Astrocyte (in vitro differentiated cells and primary cell): ENCODE results near the gene RUNX3. TPM values are rescaled to one million over a fixed set of nuclear protein-coding genes. Genes with fewer than 3 reads are reported as not detected.

ENCODE experiments used
- DNase-seq: peaks from one replicate; pipeline ENCODE4 v3.0.0-alpha.2; 2010; ENCODE audit warnings: low read depth
- FAIRE-seq: peaks from 2 replicates; lab custom pipeline; 2011; peaks lifted over from hg19 to GRCh38; lab: Jason Lieb, UNC
- H2AFZ ChIP-seq: 2 replicates; pipeline ENCODE4 v1.6.0; 2012; ENCODE audit warnings: low read depth, low read length, inconsistent platforms
- H3K27ac ChIP-seq: 2 replicates; pipeline ENCODE4 v1.5.1; 2011; ENCODE audit warnings: low read depth, low read length, inconsistent platforms
- H3K27me3 ChIP-seq: 2 replicates; pipeline ENCODE4 v1.6.0; 2011; ENCODE audit warnings: low read length, inconsistent platforms; ENCODE audit not compliant: insufficient read depth
- H3K36me3 ChIP-seq: 2 replicates; pipeline ENCODE4 v1.5.1; 2011; ENCODE audit warnings: low read length, inconsistent platforms; ENCODE audit not compliant: insufficient read depth
- H3K4me1 ChIP-seq: 2 replicates; pipeline ENCODE4 v1.5.1; 2011; ENCODE audit warnings: low read length, inconsistent platforms; ENCODE audit not compliant: insufficient read depth
- H3K4me2 ChIP-seq: 2 replicates; pipeline ENCODE4 v1.6.0; 2012; ENCODE audit warnings: low read length, inconsistent platforms
- H3K4me3 ChIP-seq: 2 replicates; pipeline ENCODE4 v1.5.1; 2011; ENCODE audit warnings: low read depth, mild to moderate bottlenecking, low read length, inconsistent platforms; ENCODE audit not compliant: insufficient read depth
- H3K79me2 ChIP-seq: 2 replicates; pipeline ENCODE4 v1.6.0; 2012; ENCODE audit warnings: mild to moderate bottlenecking, low read length, inconsistent platforms; ENCODE audit not compliant: insufficient read depth
- H3K9ac ChIP-seq: 2 replicates; pipeline ENCODE4 v1.6.0; 2012; ENCODE audit warnings: mild to moderate bottlenecking, low read length, inconsistent platforms
- H3K9me3 ChIP-seq: 2 replicates; pipeline ENCODE4 v1.5.1; 2012; ENCODE audit warnings: low read depth, mild to moderate bottlenecking, low read length, inconsistent platforms; ENCODE audit not compliant: insufficient read depth
- H4K20me1 ChIP-seq: 2 replicates; pipeline ENCODE4 v1.6.0; 2012; ENCODE audit warnings: low read length, inconsistent platforms; ENCODE audit not compliant: insufficient read depth
- H3K27ac Mint-ChIP-seq: one replicate; pipeline ENCODE4 v1.8.0; 2021; ENCODE audit warnings: mild to moderate bottlenecking, mixed read lengths; ENCODE audit not compliant: unreplicated experiment
- H3K27me3 Mint-ChIP-seq: one replicate; pipeline ENCODE4 v1.8.0; 2021; ENCODE audit warnings: low read depth, mixed read lengths; ENCODE audit not compliant: unreplicated experiment
- H3K36me3 Mint-ChIP-seq: one replicate; pipeline ENCODE4 v1.8.0; 2021; ENCODE audit warnings: low read depth, mixed read lengths; ENCODE audit not compliant: unreplicated experiment
- H3K4me1 Mint-ChIP-seq: one replicate; pipeline ENCODE4 v1.8.0; 2021; ENCODE audit warnings: low read depth, mixed read lengths; ENCODE audit not compliant: unreplicated experiment
- H3K4me3 Mint-ChIP-seq: one replicate; pipeline ENCODE4 v1.8.0; 2021; ENCODE audit warnings: mild to moderate bottlenecking, moderate library complexity, mixed read lengths; ENCODE audit not compliant: unreplicated experiment
- H3K9me3 Mint-ChIP-seq: one replicate; pipeline ENCODE4 v1.8.0; 2021; ENCODE audit warnings: mild to moderate bottlenecking, mixed read lengths; ENCODE audit not compliant: unreplicated experiment
- CTCF ChIP-seq: IDR thresholded peaks from 2 replicates; pipeline ENCODE4 v1.5.1; 2011; ENCODE audit warnings: low read depth, mild to moderate bottlenecking, inconsistent platforms, low read length, moderate library complexity; ENCODE audit not compliant: insufficient read depth
- EZH2 ChIP-seq: IDR thresholded peaks from 2 replicates; pipeline ENCODE4 v1.6.1; 2012; ENCODE audit warnings: mild to moderate bottlenecking, low read length, inconsistent platforms; ENCODE audit not compliant: insufficient read depth
- total RNA-seq: library from RNA; stranded (reverse); gene quantifications from 2 replicates; pipeline ENCODE4 v1.2.1, GENCODE V29; 2021

The RUNX3 gene
- total RNA-seq, 1 donor from 2014 or later, result 2.5 TPM

DNA sequence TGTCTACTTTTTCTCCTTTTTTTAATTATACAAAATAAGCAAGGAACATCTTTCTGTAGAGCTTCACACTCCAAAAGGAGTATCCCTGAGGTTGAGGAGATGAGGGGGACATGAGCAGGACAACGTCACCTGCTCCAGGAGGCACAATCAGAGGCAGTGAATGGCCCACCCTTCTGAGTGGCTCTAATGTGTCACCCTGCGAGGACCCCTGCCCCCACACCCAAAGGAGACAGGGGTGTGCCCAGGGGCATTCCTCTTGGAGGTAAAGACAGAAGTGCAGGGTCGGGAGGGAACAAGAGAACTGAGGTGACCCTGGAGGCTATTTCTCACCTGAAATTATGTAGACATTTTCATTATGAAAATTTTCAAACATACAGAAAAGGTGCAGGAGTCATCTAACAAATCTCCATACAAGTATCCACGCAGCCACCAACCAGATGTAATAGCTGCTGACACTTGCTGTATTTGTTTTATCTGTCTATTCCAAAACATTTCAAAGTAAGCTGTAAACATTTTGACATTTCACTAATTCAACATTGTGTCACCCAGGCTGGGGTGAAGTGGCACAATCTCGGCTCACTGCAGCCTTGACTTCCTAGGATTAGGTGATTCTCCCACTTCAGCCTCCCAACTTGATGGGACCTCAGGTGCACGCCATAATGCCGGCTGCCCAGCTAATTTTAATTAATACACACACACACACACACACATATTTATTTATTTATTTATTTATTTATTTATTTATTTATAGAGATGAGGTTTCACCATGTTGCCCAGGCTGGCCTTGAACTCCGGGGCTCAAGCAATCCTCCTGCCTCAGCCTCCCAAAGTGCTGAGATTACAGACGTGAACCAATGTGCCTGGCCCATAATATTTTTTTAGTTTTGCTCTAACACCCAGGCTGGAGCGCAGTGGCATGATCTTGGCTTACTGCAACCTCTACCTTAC is 70.7 kb downstream of the RUNX3 start:
- Histone ChIP-seq H3K4me2 (no peak overlapping the region), H3K36me3 (no peaks in the 10 kb centered on the region), H3K79me2 (no peaks in the 10 kb centered on the region), H2AFZ (no peak overlapping the region), H3K9me3 (no peaks in the 10 kb centered on the region), H3K9ac (no peak overlapping the region), H3K4me3 (no peak overlapping the region), H3K27me3 (no peaks in the 10 kb centered on the region), H3K4me1 (no peaks in the 10 kb centered on the region), H4K20me1 (no peaks in the 10 kb centered on the region), H3K27ac (no peak overlapping the region)
- DNase-seq (no peak), FAIRE-seq (no peak)
- peaks cover 11% of the 10 kb centered on the region for H3K27me3 Mint-ChIP-seq
- peaks cover 7% of the 10 kb centered on the region for H3K4me1 Mint-ChIP-seq
- no peak overlapping the region for H3K27ac Mint-ChIP-seq
- no peak overlapping the region for H3K4me3 Mint-ChIP-seq
- no peaks in the 10 kb centered on the region for H3K36me3 Mint-ChIP-seq
- H3K9me3 Mint-ChIP-seq, result no peaks in the 10 kb centered on the region
- TF ChIP-seq EZH2, result no peak
- TF ChIP-seq CTCF, result no peak

DNA sequence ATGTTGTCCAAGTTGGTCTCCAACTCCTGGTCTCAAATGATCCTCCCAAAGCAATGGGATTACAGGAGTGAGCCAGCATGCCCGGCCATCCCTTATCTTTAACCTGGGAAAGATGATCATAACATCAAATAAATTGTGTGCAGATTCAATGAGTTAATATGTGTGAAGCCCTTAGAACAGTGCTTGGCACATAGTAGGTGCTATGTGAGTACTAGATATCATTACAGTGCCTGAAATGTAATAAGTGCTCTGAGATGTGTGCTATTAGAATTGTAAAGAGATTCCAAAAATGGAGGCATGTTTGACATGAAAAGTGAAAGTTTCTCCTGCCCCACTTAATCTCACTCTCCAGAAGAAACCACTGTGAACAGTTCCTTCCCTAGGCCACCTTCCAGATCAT is 71.8 kb downstream of the RUNX3 start:
- Histone ChIP-seq H3K4me1 (no peaks in the 10 kb centered on the region), H3K4me3 (no peak overlapping the region), H3K79me2 (no peaks in the 10 kb centered on the region), H2AFZ (no peak overlapping the region), H3K4me2 (no peak overlapping the region), H4K20me1 (peaks cover under 1% of the 10 kb centered on the region), H3K27me3 (no peaks in the 10 kb centered on the region), H3K9me3 (no peaks in the 10 kb centered on the region), H3K9ac (no peak overlapping the region), H3K27ac (no peak overlapping the region), H3K36me3 (no peaks in the 10 kb centered on the region)
- no peak overlapping the region for H3K4me3 Mint-ChIP-seq
- H3K27ac Mint-ChIP-seq, result no peak overlapping the region
- TF ChIP-seq EZH2 (no peak), CTCF (no peak)
- H3K4me1 Mint-ChIP-seq, result peaks cover 7% of the 10 kb centered on the region
- H3K27me3 Mint-ChIP-seq, result peaks cover 11% of the 10 kb centered on the region
- H3K9me3 Mint-ChIP-seq, result no peaks in the 10 kb centered on the region
- DNase-seq (no peak), FAIRE-seq (no peak)
- no peaks in the 10 kb centered on the region for H3K36me3 Mint-ChIP-seq
